K562 (cell line): Measurements from ENCODE around the gene PRR19. TPM values are rescaled to one million over a fixed set of nuclear protein-coding genes. Genes with fewer than 3 reads are reported as not detected.
A peak's percentile ranks its signal among the peaks of the same experiment; 100 is the strongest.

ENCODE experiments used
- CHAMP1 ChIP-seq: fragments of 450-650 bp; IDR thresholded peaks from 2 replicates; pipeline ENCODE4 v1.6.1; 2016; ENCODE audit warnings: mild to moderate bottlenecking
- KLF13 ChIP-seq: fragments of 450-650 bp; IDR thresholded peaks from 2 replicates; pipeline ENCODE4 v1.6.1; 2016; ENCODE audit warnings: missing genetic modification characterization, low read depth, mild to moderate bottlenecking, missing compliant biosample characterization, moderate library complexity, borderline replicate concordance
- MGA ChIP-seq: fragments of 450-650 bp; IDR thresholded peaks from 2 replicates; pipeline ENCODE4 v1.6.1; 2016; ENCODE audit warnings: mild to moderate bottlenecking, moderate library complexity
- MLX ChIP-seq, 2 experiments: fragments of 450-650 bp in 1 of 2; sonication (generic) in 1 of 2; formaldehyde crosslinking; conservative IDR thresholded peaks; 2 replicates each; pipeline versions ENCODE4 v1.4.0 to v1.8.1; 2020 to 2022; ENCODE audit warnings: mild to moderate bottlenecking in 1 of 2, missing genetic modification reagents in 1 of 2
- POLR2G ChIP-seq: fragments of 200-400 bp; formaldehyde crosslinking; IDR thresholded peaks from 2 replicates; pipeline ENCODE4 v1.6.1; 2017; ENCODE audit warnings: low read depth, mild to moderate bottlenecking, antibody characterized with exemption, low read length, moderate library complexity
- PTRF ChIP-seq: fragments of 450-650 bp; IDR thresholded peaks from 2 replicates; pipeline ENCODE4 v1.6.1; 2016; ENCODE audit warnings: mild to moderate bottlenecking, missing genetic modification characterization, missing compliant biosample characterization
- SMAD1 ChIP-seq: fragments of 150-350 bp; IDR thresholded peaks from 2 replicates; pipeline ENCODE4 v1.6.1; 2014; ENCODE audit warnings: low read length, low read depth; ENCODE audit not compliant: partially characterized antibody
- SMAD3 ChIP-seq: fragments of 450-650 bp; formaldehyde crosslinking; conservative IDR thresholded peaks from 2 replicates; pipeline ENCODE4 v1.4.0; 2020; ENCODE audit warnings: mild to moderate bottlenecking
- SMARCA5 ChIP-seq: fragments of 450-650 bp; IDR thresholded peaks from 2 replicates; pipeline ENCODE4 v1.6.1; 2016
- SMC3 ChIP-seq: conservative IDR thresholded peaks from 2 replicates; pipeline ENCODE4 v1.6.1; 2011; ENCODE audit warnings: low read depth, low read length, improper control_type of control experiment; ENCODE audit not compliant: insufficient read depth
- SRSF7 ChIP-seq: fragments of 200-400 bp; formaldehyde crosslinking; optimal IDR thresholded peaks from 2 replicates; pipeline ENCODE3; 2017; ENCODE audit warnings: mild to moderate bottlenecking, low read depth, low read length
- WHSC1 ChIP-seq: IDR thresholded peaks from one replicate; pipeline ENCODE4 v1.6.1; 2012; ENCODE audit warnings: low read length, control low read depth, inconsistent platforms
- ZNF124 ChIP-seq: sonication (generic); formaldehyde crosslinking; IDR thresholded peaks from 2 replicates; pipeline ENCODE4 v1.8.1; 2022; ENCODE audit warnings: missing genetic modification reagents
- ZZZ3 ChIP-seq: fragments of 450-650 bp; IDR thresholded peaks from 2 replicates; pipeline ENCODE4 v1.6.1; 2016; ENCODE audit warnings: antibody characterized with exemption, mild to moderate bottlenecking, moderate library complexity
- polyA plus RNA-seq, 8 experiments: library from polyadenylated mRNA; depleted of rRNA in 4 of 8; stranded (reverse) in 5 of 8; unstranded in 3 of 8; fragments of >200 nt; fragmentation: Nextera tagmentation in 2 of 8; fragmentation: Illumina TruSeq in 1 of 8; extraction: Ambion mirVana in 2 of 8; extraction: Trizol in 1 of 8; gene quantifications; 2 replicates each; pipeline versions ENCODE4 v1.2.1 to v1.2.3, GENCODE V29; 2011 to 2014; ENCODE audit warnings: inconsistent platforms in 1 of 8, missing spikeins in 1 of 8
- total RNA-seq, 7 experiments: library from RNA; depleted of rRNA in 6 of 7; stranded (reverse); fragments of >200 nt in 6 of 7; fragmentation: Illumina TruSeq in 2 of 7; extraction: Trizol in 2 of 7; gene quantifications; 2 replicates each; pipeline versions ENCODE4 v1.2.1 to v1.2.3, GENCODE V29; 2011 to 2021; ENCODE audit warnings: low replicate concordance in 1 of 7

PRR19 gene
- total and polyA plus RNA-seq, 9 of the 15 experiments (the other 6 are each of a cell fraction or from before 2014, with no cell fraction given) = 0.10 to 1.6 (median 0.54) TPM

- TF ChIP-seq MGA (no peak), CHAMP1 (no peak), SMAD1 (no peak), SRSF7 (no peak), KLF13 (tag) (peak; percentile 69; the same call in 1 of the 2 replicates), SMAD3 (CRISPR knock-in tag) (no peak), ZZZ3 (no peak), SMARCA5 (no peak), MLX (CRISPR knock-in tag; conservative IDR thresholded peaks at IDR 0.05) (no peak), SMC3 (peak; percentile 83), ZNF124 (CRISPR knock-in tag) (no peak), PTRF (tag) (no peak), POLR2G (peak; percentile 88), WHSC1 (no peak)
Observed at GRCh38 chr19:42325308-42325895, 23.5 kb downstream of the PRR19 start, which contains the start of gene MEGF8 (continued).
